ENCODE data around the gene SPA17.

DNA sequence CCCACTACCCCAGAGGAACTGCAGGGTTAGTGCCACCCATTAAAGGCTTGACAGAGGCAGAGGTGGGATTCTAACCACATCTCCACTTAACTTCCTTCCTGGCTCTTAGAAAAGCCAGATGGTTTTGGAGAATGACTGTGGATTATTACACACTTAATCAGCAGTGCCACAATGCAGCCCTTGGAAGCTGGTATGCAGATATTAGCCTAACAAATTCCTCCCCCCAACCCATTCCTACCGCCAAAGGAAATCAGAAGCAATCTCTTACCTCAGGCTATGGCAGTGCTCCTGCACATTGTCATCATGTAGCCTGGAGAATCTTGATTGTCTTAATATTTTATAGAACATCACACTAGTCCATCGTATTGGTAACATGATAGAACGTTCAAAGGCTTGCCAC, 42.9 kb downstream of the SPA17 start:
- TF ChIP-seq, protein P1, sequence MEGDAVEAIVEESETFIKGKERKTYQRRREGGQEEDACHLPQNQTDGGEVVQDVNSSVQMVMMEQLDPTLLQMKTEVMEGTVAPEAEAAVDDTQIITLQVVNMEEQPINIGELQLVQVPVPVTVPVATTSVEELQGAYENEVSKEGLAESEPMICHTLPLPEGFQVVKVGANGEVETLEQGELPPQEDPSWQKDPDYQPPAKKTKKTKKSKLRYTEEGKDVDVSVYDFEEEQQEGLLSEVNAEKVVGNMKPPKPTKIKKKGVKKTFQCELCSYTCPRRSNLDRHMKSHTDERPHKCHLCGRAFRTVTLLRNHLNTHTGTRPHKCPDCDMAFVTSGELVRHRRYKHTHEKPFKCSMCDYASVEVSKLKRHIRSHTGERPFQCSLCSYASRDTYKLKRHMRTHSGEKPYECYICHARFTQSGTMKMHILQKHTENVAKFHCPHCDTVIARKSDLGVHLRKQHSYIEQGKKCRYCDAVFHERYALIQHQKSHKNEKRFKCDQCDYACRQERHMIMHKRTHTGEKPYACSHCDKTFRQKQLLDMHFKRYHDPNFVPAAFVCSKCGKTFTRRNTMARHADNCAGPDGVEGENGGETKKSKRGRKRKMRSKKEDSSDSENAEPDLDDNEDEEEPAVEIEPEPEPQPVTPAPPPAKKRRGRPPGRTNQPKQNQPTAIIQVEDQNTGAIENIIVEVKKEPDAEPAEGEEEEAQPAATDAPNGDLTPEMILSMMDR (IDR thresholded peaks at IDR 0.05), result no peak
- no peak for TF ChIP-seq POLR2A (IDR thresholded peaks at IDR 0.05)
